KOPT-K1 (cell line): Measurements from ENCODE around the gene GFER.
A peak's percentile ranks its signal among the peaks of the same experiment; 100 is the strongest.
"Not testable (repeated sequence)": the region's sequence is repeated elsewhere in the genome, so short reads cannot be mapped to it uniquely, and the experiment has no call there.

Source experiments
- H3K27ac ChIP-seq: fragments of 200-600 bp; sonication (generic); 2 replicates; pipeline ENCODE4 v1.5.1; 2016; ENCODE audit warnings: antibody characterized with exemption, mild to moderate bottlenecking, low read depth, low read length; ENCODE audit not compliant: poor library complexity, severe bottlenecking
- H3K36me3 ChIP-seq: fragments of 200-600 bp; sonication (generic); 2 replicates; pipeline ENCODE4 v1.5.1; 2017; ENCODE audit warnings: antibody characterized with exemption, mild to moderate bottlenecking, low read length, moderate library complexity; ENCODE audit not compliant: insufficient read depth
- H3K9me3 ChIP-seq: fragments of 200-600 bp; sonication (generic); 2 replicates; pipeline ENCODE4 v1.5.1; 2017; ENCODE audit warnings: antibody characterized with exemption, low read length, mild to moderate bottlenecking; ENCODE audit not compliant: insufficient read depth, poor library complexity, severe bottlenecking

GFER gene

GRCh38 chr16:1946495-1947368 is 37.3 kb upstream of the GFER start:
- Histone ChIP-seq H3K9me3 (no peaks in the 10 kb centered on the region), H3K27ac (no peak overlapping the region), H3K36me3 (no peaks in the 10 kb centered on the region)

- Histone ChIP-seq H3K36me3 (no peaks in the 10 kb centered on the region), H3K9me3 (no peaks in the 10 kb centered on the region), H3K27ac (no peak overlapping the region)
Observed at GRCh38 chr16:1947369-1947670, 36.7 kb upstream of the GFER start.

- H3K36me3 ChIP-seq: no peaks in the 10 kb centered on the region
- H3K9me3 ChIP-seq: no peaks in the 10 kb centered on the region
- H3K27ac ChIP-seq: no peak overlapping the region
Observed at GRCh38 chr16:1949507-1949906, 34.5 kb upstream of the GFER start.

- H3K36me3 ChIP-seq: no peaks in the 10 kb centered on the region
- H3K27ac ChIP-seq: no peak overlapping the region
- no peaks in the 10 kb centered on the region for H3K9me3 ChIP-seq
Observed at GRCh38 chr16:1950047-1950446, 33.9 kb upstream of the GFER start.

GRCh38 chr16:1950559-1950958 is 33.4 kb upstream of the GFER start:
- Histone ChIP-seq H3K9me3 (no peaks in the 10 kb centered on the region), H3K36me3 (no peaks in the 10 kb centered on the region), H3K27ac (no peak overlapping the region)

GRCh38 chr16:1953734-1954133 is 30.3 kb upstream of the GFER start:
- H3K36me3 ChIP-seq: no peaks in the 10 kb centered on the region
- no peaks in the 10 kb centered on the region for H3K9me3 ChIP-seq
- H3K27ac ChIP-seq: no peak overlapping the region

GRCh38 chr16:1957434-1958142 is 26.4 kb upstream of the GFER start:
- not testable (repeated sequence) for H3K9me3 ChIP-seq, H3K27ac ChIP-seq
- H3K36me3 ChIP-seq: peaks cover 20% of the 10 kb centered on the region

- not testable (repeated sequence) for H3K9me3 ChIP-seq, H3K27ac ChIP-seq
- peaks cover 25% of the 10 kb centered on the region for H3K36me3 ChIP-seq
Observed at GRCh38 chr16:1958143-1958491, 25.9 kb upstream of the GFER start.

- Histone ChIP-seq H3K9me3 (no peaks in the 10 kb centered on the region), H3K27ac (peak overlapping the region; percentile 88), H3K36me3 (peaks cover 32% of the 10 kb centered on the region)
Observed at GRCh38 chr16:1958715-1959268, 25.2 kb upstream of the GFER start.

GRCh38 chr16:1959269-1960039 is 24.5 kb upstream of the GFER start, which contains the start of gene NDUFB10:
NDUFB10 (plus strand) TSS chr16:1959538; CDS start chr16:1959625, 87 bp downstream.
- Histone ChIP-seq H3K27ac (peak within 1 kb of the TSS; percentile 88), H3K36me3 (peaks cover 35% of the 10 kb centered on the region), H3K9me3 (no peaks in the 10 kb centered on the region)

GRCh38 chr16:1960665-1961630 is 23.0 kb upstream of the GFER start:
- H3K9me3 ChIP-seq: no peaks in the 10 kb centered on the region
- H3K27ac ChIP-seq: peak overlapping the region; percentile 88

GRCh38 chr16:1961651-1962067 is 22.3 kb upstream of the GFER start:
- H3K9me3 ChIP-seq: no peaks in the 10 kb centered on the region
- H3K36me3 ChIP-seq: peaks cover 35% of the 10 kb centered on the region
- no peak overlapping the region for H3K27ac ChIP-seq

More at GRCh38 chr16:1960665-1961630, 23.0 kb upstream of the GFER start:
- H3K36me3 ChIP-seq: peaks cover 35% of the 10 kb centered on the region

- not testable (repeated sequence) for H3K9me3 ChIP-seq, H3K27ac ChIP-seq
- peaks cover 35% of the 10 kb centered on the region for H3K36me3 ChIP-seq
Observed at GRCh38 chr16:1962161-1963153, 21.5 kb upstream of the GFER start.
